ENCODE data around the gene CDK5.
"Not testable (repeated sequence)": the region's sequence is repeated elsewhere in the genome, so short reads cannot be mapped to it uniquely, and the experiment has no call there.

Gene CDK5

DNA sequence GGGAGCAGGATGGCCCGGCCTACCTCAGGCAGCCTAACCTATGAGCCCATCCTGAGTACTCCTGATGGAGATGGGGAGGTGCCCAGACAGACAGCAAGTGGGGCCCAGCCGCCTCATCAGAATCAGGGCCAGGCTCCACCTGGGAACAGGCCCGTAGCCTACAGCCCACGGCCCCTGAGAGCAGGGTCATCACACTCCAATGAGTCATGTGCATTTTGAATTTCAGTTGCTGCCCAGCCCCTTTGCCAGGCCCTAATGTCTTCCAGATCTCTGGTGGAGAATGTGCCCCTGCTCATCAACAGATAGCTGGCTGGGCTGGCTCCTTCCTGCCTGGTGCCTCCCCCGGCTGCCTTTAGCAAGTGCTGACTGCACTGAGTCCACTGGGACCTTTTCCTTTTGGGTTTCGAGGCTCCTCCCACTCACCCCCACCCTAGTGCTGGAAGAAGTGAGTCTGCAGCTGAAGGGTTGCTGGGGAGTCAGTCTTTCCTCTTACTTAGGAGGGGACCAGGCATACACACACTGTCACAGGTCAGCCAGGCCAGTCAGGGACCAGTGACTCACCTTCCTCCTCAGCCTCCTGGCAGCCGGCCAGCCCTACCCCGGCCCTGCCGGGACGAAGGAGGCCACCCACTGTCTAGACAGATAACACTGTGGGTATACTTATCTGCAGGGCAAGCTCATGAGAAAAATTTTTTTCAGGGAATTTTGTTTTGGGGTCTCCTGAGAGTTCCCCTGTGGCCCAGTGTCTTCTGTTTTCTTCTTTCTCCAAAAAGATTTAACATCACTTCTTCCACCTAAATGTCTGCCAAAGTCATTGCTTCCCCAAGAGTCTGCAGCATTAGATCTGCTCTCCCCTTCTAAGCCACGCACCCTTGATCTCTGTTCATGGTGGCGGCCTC is 18.5 kb downstream of the CDK5 start:
- FAIRE-seq (no peak), DNase-seq (ENCODE audit: insufficient read length, low spot score) (no peak)

DNA sequence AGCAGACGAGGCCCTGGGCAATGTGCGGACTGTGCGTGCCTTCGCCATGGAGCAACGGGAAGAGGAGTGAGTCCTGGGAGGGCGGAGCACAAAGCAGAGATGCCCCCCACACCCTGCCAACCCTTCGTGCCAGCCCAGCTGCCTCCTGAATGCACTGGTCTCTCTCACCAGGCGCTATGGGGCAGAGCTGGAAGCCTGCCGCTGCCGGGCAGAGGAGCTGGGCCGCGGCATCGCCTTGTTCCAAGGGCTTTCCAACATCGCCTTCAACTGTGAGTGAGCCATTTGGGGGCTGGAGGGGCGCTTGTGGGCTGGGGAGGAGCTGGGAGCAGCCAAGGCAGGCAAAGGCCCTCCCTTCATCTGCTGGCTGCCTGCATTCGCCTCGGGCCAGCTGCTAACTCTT is 21.8 kb downstream of the CDK5 start:
- FAIRE-seq (no peak), DNase-seq (ENCODE audit: insufficient read length, low spot score) (no peak)

DNA sequence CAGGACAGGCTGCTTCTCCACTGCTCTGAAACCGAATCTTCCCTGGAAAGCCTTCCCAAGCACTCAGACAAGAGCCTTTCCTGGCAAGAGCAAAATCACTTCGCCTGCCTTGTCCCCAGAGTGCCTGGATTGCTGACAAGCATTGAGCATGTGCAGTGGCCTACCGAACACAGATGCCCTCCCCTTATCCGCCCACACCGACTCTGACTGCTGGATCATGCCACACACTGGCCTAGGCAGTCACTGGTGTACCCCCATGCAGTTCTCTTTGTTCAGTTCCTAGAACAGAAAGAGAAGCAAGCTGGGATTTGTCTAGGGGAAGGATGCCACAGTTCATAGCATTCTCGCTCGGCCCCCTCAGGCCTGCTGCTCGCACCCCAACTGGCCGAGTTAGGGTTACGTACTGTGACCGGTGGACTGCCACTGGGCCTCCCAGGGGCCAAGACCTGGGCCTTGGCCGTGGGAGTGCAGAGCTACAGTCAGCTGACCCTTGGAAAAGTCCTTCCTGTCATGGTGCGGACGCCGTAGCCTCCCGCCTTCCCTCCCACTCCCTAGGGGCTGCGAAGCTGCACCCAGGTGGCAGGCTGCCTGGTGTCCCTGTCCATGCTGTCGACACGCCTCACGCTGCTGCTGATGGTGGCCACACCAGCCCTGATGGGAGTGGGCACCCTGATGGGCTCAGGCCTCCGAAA is 22.5 kb downstream of the CDK5 start:
- FAIRE-seq (no peak), DNase-seq (ENCODE audit: insufficient read length, low spot score) (no peak)

GRCh38 chr7:151034312-151035025 is 23.2 kb downstream of the CDK5 start:
- no peak for DNase-seq (ENCODE audit: insufficient read length, low spot score)
- no peak for FAIRE-seq

DNA sequence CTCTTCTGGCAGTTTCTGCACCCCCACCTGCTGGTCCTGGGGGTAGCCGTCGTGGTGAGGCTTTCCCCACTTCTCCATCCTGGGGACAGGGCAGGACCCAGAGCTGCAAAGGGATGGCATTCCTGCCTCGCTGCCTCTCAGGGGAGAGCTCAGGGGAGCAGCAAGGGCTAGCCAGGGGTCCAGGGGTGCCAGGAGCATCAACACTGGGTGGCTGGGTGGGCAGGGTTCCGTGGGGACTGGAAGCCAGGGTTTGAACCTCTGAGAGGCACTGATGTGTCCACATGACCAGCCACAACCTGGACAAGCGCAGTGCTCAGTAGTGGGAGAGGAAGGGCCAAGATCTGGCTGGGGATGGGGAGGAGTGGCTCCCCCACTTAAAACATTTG is 23.8 kb downstream of the CDK5 start:
- DNase-seq (ENCODE audit: insufficient read length, low spot score), result no peak
- no peak for FAIRE-seq

DNA sequence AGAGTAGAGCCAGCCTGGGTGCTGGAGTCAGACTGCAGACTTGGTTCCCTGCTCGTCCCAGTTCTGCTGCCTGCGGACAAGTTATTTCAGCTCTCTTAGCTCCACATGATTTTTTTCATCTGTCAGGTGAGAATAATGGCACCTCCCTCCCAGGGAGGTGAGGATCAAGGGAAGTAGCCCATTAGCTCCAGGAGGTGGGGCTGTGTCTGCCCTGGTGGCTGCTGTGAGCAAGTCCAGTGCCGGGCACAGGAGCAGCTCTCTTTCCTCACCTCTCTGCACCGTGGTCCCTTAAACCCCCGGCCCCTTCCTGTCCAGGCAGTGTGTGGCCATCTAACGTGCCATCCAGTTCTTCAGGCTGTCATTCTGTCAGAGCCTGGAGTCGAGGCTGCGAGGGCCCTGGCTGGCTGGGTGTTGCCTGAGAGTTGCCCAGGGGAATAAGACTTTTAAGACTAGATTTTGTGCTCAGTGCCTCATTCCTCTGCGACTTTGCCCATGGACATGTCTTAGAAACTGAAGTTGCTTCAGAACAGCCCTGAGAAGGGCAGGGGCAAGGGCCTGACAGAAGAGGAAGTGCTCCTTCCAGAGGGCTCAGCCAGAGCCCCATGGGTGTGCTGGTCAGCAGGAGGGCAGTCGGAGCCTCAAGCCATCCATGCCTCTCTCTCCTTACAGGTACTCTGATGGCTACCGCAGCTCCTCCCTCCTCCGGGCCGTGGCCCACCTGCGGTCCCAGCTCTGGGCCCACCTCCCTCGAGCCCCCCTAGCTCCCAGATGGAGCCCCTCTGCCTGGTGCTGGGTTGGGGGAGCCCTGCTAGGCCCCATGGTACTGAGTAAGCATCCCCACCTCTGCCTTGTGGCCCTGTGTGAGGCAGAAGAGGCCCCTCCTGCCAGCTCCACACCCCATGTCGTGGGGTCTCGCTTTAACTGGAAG is 24.5 kb downstream of the CDK5 start:
- no peak for FAIRE-seq
- DNase-seq (ENCODE audit: insufficient read length, low spot score), result no peak

DNA sequence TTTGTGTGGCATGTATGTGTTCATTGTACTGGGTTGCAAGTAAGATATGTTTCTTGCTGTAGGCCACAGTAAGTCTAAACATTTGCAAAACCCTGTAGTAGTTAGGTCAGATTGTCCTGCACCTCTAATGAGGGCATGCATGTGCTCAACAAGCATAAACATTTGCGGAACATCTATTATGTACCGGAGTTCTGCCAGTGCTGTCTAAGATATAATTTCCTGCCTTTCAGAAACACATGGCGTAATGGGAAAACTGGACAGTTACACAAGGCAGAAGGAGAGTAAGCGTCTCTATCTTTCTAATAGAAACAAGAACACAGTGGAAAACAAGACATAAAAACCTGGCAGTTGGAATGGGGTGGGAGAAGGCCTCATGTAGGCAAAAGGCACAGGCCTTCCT is 26.7 kb downstream of the CDK5 start:
- DNase-seq (ENCODE audit: insufficient read length, low spot score), result no peak
- FAIRE-seq, result no peak

GRCh38 chr7:151028948-151029501 is 28.7 kb downstream of the CDK5 start:
- DNase-seq (ENCODE audit: insufficient read length, low spot score) (no peak), FAIRE-seq (no peak)

DNA sequence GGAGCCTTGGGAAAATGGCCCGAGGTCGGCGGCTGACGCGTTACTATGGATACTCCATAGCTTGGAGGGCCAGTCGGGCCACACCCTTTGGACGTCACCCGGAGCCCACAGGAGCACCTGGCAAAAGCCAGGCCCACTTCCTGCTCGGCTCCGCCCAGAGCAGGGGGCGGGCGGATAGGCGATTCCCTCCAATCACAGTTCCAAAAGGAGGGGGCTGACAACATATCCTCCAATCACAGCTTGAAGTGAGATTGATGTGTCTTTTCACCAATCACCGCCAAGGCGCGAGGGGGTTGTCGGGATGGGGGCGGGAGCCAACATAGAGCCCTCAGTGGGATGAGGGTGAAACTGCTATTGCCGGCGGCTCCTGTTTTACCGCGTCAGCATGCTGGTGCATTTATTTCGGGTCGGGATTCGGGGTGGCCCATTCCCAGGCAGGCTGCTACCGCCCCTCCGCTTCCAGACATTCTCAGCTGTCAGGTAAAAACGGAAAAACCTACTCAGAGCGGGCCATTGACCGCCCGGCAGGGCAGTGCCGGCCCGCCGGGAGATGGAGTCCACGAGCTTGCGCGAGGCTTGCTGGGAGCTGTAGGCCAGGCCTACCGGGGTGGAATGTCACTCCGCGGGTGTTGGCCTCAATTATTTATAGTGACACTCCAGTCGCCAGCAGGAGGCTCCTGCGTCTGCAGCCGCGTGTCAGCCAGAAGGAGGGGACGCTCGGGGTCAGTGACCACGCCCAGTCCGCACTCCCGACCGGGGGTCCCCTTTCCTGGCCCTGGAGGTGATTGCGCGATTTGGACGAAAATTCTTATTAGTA is 29.4 kb downstream of the CDK5 start, which contains the start of gene ABCB8:
Gene ABCB8 (plus strand): TSS at position 320 of the 817 bp plus-strand sequence. CDS start 66 bp downstream, at position 386.
- DNase-seq (ENCODE audit: insufficient read length, low spot score) (peak; percentile 99), FAIRE-seq (peak; percentile 90)

DNA sequence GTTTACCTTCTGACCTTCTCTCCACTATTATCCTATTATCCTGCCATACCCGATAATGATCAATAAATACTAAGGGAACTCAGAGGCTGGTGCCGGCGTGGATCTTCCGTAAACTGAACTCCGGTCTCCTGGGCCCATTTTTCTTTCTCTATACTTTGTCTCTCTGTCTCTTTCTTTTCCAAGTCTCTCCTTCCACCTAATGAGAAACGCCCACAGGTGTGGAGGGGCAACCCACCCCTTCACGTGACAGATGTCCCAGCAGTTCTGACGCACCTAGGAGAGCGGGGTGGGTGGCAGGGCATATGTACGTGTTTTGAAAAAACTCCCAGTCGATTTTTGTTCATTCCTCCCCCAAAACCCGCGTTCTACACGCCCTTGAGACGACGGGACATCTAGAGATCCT is 30.0 kb downstream of the CDK5 start:
- not testable (repeated sequence) for DNase-seq (ENCODE audit: insufficient read length, low spot score); FAIRE-seq

DNA sequence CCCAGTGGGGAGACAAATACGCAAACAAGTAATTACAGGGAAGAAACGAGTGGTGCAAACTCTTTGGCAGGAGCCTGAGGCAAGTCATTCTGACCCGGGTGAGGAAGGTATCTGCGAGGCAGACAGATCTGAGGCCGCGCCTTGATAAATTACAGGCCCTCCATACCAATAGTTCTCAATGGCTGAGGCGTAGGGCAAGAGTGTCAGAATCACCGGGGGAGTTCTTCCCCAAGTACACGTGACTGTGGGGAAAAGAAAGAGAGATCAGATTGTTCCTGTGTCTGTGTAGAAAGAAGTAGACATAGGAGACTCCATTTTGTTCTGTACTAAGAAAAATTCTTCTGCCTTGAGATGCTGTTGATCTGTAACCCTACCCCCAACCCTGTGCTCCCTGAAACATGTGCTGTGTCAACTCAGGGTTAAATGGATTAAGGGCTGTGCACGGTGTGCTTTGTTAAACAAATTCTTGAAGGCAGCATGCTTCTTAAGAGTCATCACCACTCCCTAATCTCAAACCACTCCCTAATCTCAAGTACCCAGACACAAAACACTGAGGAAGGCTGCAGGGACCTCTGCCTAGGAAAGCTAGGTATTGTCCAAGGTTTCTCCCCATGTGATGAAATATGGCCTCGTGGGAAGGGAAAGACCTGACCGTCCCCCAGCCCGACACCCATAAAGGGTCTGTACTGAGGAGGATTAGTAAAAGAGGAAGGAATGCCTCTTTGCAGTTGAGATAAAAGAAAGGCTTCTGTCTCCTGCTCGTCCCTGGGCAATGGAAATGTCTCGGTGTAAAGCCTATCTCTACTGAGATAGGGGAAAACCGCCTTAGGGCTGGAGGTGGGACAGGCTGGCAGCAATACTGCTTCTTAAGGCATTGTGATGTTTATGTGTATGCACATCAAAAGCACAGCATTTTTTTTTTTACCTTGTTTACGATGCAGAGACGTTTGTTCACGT is 30.6 kb downstream of the CDK5 start:
- FAIRE-seq; DNase-seq (ENCODE audit: insufficient read length, low spot score): not testable (repeated sequence)

GRCh38 chr7:151025924-151026671 is 31.6 kb downstream of the CDK5 start:
- FAIRE-seq, result no peak

DNA sequence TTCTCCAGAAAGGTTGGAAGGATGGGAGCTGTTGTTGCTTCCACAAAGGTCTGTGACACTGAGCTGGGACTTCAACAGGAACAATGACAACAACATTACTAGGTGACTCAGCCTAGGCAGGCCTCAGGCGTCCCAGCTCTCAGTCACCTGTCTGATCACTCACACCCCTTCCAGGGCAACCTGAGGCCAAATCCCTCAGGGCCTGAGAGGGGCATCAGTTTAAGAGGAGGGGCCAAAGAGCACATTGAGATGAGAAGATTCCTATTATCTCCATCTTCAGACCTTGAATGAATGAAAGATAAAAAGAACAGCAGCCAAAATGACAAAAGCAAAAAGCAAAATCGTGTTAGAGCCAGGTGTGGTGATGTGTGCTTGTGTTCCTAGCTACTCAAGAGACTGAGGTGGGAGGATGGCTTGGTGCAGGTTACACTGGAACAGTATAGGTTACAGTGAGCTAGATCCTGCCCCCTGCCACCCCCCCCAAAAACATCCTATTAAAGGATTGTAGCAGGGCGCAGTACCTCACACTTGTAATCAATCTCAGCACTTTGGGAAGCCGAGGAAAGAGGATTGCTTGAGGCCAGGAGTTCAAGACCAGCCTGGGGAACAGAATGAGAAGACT is 33.2 kb downstream of the CDK5 start, which contains the start of gene ATG9B:
Gene ATG9B (minus strand): TSS at position 60 of the 622 bp plus-strand sequence. CDS start 71 bp downstream, outside the sequence.
- DNase-seq (ENCODE audit: insufficient read length, low spot score), result no peak
- no peak for FAIRE-seq

More at GRCh38 chr7:151025924-151026671, 31.6 kb downstream of the CDK5 start:
- no peak for DNase-seq (ENCODE audit: insufficient read length, low spot score)

GRCh38 chr7:151023232-151023631 is 34.5 kb downstream of the CDK5 start:
- FAIRE-seq (no peak), DNase-seq (ENCODE audit: insufficient read length, low spot score) (no peak)

- FAIRE-seq, result no peak
- DNase-seq (ENCODE audit: insufficient read length, low spot score), result no peak
Observed at GRCh38 chr7:151020231-151020630, 37.5 kb downstream of the CDK5 start.

GRCh38 chr7:151019130-151019447 is 38.6 kb downstream of the CDK5 start:
- FAIRE-seq (no peak), DNase-seq (ENCODE audit: insufficient read length, low spot score) (no peak)

All from GM19239 (cell line).